HG02884 (cell line): ENCODE results near the gene FBXL16.

ENCODE experiments used
- ATAC-seq: cut with Tn5 transposase; IDR thresholded peaks from one replicate; pipeline ENCODE4 v1.9.1; 2021; ENCODE audit warnings: mild to moderate bottlenecking, moderate library complexity; ENCODE audit not compliant: unreplicated experiment

The FBXL16 gene

DNA sequence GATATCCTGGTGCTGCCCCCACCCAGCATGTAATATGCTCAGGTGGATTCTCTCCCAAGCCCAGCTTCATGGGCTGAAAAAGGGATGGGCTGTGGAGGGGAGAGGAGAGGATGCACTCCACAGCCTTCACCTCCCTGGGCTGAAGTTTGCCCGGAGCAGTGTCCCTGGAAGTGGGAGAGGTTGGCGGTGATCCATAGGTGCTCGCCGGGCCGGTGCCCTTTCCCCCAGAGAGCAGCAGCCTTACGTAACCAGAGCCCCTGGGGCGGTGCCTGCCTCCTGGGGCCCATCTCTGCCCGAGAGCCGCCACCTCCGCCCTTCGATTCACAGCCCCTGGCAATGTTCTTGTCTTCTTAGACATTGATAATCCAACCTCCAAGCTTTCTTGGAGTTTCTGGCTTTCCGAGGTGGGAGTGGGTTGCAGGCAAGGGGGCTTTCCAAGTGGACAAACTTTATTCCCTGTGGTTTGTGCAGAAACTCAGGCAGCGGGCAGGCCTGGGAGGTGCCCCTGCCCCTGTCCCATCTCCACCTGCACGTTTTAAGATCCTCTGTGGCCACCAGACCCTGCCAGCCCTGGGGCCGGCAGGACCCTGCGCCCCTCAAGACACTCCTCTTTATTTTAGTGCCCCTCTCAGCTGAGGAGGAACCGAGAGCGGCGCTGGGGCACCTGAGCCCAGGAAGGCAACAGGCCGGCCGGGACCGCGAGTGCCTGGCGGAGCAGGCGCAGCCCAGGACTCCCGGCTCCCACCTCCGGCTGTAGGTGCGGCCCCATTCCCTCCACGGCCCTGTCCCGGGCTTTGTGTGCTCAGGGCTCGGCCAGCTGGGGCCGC lies 59.5 kb downstream of the FBXL16 start:
- ATAC-seq: no peak

- no peak for ATAC-seq
Measured at GRCh38 chr16:644556-644955, 61.0 kb downstream of the FBXL16 start.

GRCh38 chr16:643050-643368 lies 62.6 kb downstream of the FBXL16 start:
- no peak for ATAC-seq
